GM21528 (cell line): ENCODE data around the gene MSL1.

Experiments used
- ATAC-seq: cut with Tn5 transposase; IDR thresholded peaks from one replicate; pipeline ENCODE4 v1.9.1; 2021; ENCODE audit warnings: mild to moderate bottlenecking, moderate library complexity; ENCODE audit not compliant: unreplicated experiment, low FRiP score

The MSL1 gene

GRCh38 chr17:40090237-40091119 lies 31.3 kb upstream of the MSL1 start:
- no peak for ATAC-seq

GRCh38 chr17:40091691-40092397 lies 29.9 kb upstream of the MSL1 start:
- no peak for ATAC-seq

GRCh38 chr17:40092581-40092980 lies 29.2 kb upstream of the MSL1 start:
- ATAC-seq, result no peak

GRCh38 chr17:40093005-40093579 lies 28.7 kb upstream of the MSL1 start:
- no peak for ATAC-seq

GRCh38 chr17:40093580-40094201 lies 28.1 kb upstream of the MSL1 start:
- ATAC-seq, result no peak

GRCh38 chr17:40094874-40095273 lies 26.9 kb upstream of the MSL1 start:
- ATAC-seq, result no peak

GRCh38 chr17:40095351-40095943 lies 26.3 kb upstream of the MSL1 start:
- no peak for ATAC-seq

GRCh38 chr17:40095944-40096791 lies 25.6 kb upstream of the MSL1 start:
- peak; percentile 61 for ATAC-seq

- ATAC-seq, result no peak
Measured at GRCh38 chr17:40097087-40097486, 24.7 kb upstream of the MSL1 start.

- ATAC-seq, result no peak
Measured at GRCh38 chr17:40097931-40098845, 23.6 kb upstream of the MSL1 start.

GRCh38 chr17:40098846-40099618 lies 22.7 kb upstream of the MSL1 start:
- peak; percentile 62 for ATAC-seq

GRCh38 chr17:40099619-40100418 lies 22.0 kb upstream of the MSL1 start:
- no peak for ATAC-seq

GRCh38 chr17:40100419-40100668 lies 21.4 kb upstream of the MSL1 start, which contains the start of gene NR1D1:
TSS of gene NR1D1 (minus strand) at chr17:40100589. CDS start at chr17:40100094, 495 bp downstream.
- ATAC-seq, result no peak

- no peak for ATAC-seq
Measured at GRCh38 chr17:40100669-40101366, 21.0 kb upstream of the MSL1 start.

- no peak for ATAC-seq
Measured at GRCh38 chr17:40101367-40102210, 20.2 kb upstream of the MSL1 start.
